Cardiac septum (tissue), 1 donor: ENCODE measurements around the gene MYBPC3. TPM values are rescaled to one million over a fixed set of nuclear protein-coding genes. Genes with fewer than 3 reads are reported as not detected.
A peak's percentile ranks its signal among the peaks of the same experiment; 100 is the strongest.
"Not testable (repeated sequence)": the region's sequence is repeated elsewhere in the genome, so short reads cannot be mapped to it uniquely, and the experiment has no call there.

ENCODE experiments used
- DNase-seq: peaks from one replicate; pipeline ENCODE4 v3.0.0-alpha.2; 2020; ENCODE audit warnings: low spot score
- intact Hi-C: fragments of 100-400 bp; cut with DNase I; formaldehyde crosslinking; loops from one replicate; pipeline ENCODE4 v1.14.0; 2022
- total RNA-seq: library from RNA; stranded (reverse); fragmentation: NEBNext Ultra II Directional; extraction: Animal tissue kit (Norgen Biotek cat#: 25700); gene quantifications from one replicate; pipeline ENCODE4 v1.2.1, GENCODE V29; 2021
- donor health status: DM: no; HTN: no; CAD: no.

MYBPC3 gene
- total RNA-seq, 1 donor from 2014 or later: 1,860 TPM

DNA sequence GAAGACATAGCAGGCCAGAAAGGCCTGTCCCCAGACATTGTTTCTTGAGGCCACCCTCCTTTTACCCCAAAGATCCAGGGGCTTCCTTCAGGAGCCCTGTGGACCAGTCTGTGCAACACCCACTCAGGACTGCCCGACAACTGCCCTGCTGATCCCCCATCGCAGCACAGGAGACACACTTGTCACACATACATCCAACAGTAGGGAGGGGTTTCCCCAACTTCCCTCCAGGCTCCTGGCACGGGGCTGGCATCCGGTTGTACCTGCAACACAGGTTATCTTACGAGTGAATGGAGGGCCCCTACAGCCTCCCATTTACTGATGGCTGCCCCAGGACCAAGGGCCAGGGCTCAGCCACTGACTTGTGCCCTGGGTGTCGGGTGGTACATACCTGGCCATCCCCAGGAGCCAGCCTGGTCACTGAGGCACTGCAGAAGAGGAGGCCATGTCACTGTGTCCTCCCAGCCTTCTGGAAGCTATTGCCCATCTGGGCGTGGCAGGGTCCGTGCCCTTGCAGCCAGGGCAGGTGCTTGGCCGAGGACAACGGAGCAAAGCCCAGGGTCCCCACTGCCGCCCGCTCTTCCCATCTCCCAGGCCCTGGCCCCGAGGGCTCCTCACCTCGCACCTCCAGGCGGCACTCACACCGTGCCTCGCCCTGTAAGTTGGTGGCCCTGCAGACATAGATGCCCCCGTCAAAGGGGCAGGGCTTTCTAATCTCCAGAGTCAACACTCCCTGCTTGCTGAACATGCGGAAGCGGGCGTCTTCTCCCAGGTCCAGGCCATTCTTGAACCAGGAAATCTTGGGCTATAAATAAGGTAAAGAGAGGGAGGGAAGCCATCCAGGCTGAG, 20.8 kb downstream of the MYBPC3 start:
- no peak for DNase-seq
- intact Hi-C loops: no loop called here

DNA sequence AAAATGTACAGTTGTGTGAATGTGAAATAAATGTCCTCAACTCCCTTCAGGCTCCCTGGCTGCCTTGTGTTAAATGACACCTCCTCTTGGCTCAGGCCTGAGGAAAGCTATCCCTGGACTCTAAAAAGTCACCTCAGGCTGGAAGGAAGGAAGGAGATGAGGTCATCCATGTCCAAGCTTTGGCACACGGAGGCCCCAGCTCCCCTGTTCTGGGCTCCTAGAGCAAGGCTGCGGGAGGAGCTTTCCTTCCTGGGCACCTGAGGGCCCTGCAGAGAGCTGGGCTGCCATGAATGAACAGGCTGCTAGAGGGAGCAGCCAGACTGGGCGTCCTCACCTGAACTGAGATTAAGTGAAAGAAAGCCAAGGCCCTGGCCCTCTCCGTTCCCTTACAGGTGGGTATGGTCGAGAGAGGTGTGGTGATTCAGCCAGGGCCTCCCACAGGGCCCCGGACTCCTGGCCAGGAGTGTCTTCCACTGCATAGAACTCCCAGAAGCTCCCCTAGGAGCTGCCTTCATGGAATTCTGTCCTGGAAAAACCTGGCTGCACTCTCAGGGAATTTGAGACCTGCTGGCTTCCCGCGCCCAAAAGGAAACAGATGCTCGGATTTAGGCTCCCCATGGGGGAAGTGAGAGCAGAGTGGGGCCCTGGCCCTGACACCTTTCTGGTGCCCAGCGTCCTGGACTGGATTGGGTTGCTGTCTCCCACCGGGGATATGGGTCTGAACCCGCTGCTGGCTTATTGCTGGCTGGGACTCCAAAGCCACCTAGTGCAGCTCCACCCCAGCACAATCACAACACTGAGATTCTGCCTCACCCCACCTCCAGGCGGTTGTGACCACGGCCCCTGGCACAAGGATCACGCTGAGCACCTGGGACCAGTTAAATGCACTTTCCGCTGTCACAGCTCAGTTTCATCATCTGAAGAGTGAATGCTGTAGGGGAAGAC, 22.2 kb downstream of the MYBPC3 start:
- intact Hi-C loops: no loop called here
- DNase-seq: no peak

DNA sequence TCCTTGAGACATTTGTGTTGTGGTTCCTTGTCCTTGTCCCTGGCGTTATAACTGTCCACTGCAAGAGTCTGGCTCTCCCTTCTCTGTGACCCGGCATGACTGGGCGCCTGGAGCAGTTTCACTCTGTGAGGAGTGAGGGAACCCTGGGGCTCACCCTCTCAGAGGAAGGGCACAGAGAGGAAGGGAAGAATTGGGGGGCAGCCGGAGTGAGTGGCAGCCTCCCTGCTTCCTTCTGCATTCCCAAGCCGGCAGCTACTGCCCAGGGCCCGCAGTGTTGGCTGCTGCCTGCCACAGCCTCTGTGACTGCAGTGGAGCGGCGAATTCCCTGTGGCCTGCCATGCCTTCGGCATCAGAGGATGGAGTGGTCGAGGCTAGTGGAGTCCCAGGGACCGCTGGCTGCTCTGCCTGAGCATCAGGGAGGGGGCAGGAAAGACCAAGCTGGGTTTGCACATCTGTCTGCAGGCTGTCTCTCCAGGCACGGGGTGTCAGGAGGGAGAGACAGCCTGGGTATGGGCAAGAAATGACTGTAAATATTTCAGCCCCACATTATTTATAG, 23.0 kb downstream of the MYBPC3 start:
- no peak for DNase-seq
- intact Hi-C loops: no loop called here

DNA sequence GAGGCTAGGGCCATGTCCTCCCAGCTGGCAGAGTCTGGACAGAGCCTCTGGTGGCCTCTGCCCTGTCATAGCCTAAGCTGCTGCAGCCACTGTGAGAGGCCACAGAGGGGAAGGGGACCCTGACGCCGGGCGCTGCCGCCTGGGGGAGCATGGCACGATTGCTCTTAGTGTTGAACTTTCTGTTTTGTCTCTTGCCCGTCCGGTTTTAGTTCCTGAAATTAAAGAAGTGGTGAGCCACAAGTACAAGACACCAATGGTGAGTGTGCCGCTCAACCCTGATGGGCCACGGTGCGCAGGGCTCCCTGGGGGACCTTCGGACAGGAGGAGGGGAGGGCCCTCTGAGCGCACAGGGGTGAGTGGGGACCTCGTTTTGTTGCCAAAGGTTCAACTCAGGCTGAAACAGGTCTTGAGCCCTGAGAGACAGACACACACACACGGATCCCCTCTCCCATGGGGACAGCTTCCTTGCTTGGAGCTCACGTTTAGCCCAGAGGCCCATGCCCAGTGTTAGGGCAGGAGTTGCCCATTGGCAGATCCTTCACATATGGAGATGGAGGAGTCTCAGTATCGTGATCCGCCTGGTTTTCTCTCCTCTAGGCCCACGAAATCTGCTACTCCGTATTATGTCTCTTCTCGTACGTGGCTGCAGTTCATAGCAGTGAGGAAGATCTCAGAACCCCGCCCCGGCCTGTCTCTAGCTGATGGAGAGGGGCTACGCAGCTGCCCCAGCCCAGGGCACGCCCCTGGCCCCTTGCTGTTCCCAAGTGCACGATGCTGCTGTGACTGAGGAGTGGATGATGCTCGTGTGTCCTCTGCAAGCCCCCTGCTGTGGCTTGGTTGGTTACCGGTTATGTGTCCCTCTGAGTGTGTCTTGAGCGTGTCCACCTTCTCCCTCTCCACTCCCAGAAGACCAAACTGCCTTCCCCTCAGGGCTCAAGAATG, 23.8 kb downstream of the MYBPC3 start:
- intact Hi-C loops: no loop called here
- no peak for DNase-seq

DNA sequence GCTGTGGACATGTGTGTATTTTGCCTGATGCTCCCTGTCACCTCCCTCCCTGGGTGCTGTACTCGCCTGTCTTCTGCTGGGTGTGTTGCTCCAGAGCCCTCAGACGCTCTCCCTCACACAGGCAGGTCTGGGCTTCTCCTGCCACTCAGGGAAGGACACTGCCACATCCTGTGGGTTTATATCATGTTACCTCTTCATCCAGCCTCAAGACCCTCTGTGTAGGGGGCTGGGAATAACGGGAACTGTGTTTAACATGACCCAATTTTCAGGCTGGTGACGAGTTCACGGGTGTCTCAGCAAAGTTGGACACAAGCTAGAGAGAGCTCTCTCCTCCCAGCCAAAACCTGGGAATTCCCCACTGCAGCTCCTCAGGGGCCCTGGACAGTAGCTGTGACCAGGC, 24.6 kb downstream of the MYBPC3 start:
- intact Hi-C loops: no loop called here
- no peak for DNase-seq

DNA sequence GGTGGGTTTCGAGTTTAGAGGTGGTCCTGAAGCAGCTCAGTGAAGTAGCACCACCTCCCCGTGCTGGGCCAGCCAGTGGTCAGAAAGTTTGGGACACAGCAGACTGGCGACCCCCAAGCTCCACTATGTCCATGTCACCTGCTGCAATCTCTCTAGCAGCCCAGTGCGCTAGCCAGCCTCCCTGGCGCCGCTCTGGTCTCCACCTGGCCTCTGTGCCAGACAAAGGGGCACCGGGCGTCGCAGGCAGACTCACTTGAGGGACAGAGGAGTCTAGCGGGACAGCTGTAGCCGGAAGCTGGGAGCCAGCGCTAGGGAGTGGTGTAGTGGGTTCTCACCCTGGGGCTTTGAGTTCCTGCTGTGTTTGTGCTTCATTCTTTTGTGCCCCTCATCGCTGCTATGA, 25.5 kb downstream of the MYBPC3 start:
- intact Hi-C loops: no loop called here

DNA sequence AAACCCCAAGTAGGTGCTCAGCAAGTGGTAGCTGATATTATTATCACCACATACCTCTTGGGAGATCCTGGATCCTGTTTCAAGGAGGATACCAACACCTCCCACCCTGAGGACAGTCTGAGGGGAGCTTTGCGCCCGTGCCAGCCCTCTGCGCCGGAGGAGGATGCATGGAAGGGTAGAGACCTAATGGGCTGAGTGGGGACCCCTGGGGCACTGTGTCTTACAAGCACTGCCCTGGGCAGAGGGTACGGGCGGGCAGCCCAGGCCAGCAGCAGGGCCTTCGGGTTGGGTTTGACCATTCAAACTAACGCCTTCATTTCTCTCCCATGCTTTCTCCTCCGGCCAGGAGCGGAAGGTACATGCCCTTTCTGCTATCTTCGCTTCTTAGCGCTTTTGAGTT, 26.3 kb downstream of the MYBPC3 start:
- intact Hi-C loops: no loop called here
- DNase-seq: peak; percentile 72

More for the DNA sequence above, 25.5 kb downstream of the MYBPC3 start:
- DNase-seq: peak; percentile 57

DNA sequence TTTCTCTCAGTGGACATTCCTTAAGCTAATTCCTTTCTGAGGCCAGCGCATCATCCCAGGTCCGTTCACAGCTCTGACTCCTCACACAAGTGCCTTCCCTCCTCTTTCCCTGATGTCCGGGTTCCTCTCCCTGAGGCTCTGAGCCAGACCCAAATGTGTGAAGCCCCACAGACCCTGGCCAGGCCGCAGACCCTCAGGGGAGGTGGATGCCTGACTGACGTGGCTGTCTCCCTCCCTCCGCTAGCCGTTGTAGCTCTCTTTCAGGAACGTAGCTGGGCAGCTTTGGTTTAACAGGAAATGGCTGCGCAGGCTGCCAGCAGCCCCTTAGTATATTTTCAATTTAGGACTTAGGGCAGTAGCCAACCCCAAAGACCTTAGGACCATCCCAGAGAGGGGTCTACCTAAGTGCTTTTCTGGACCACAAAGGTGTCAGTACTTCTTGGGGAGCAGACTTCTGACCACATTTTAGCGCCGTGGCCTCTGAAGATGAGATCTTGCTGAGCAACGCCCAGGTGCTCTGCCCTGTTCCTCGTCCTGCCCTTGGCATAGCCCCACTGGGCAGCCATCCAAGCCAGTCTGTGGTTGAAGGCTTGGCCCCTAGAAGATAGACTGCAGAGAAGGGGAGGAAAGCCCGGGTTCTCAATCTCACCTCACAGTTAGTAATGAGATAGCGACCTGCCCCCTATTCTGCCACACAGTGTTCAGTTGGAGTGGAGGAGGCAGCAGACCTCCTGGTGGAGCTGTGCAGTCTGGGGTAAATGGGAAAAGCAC, 27.0 kb downstream of the MYBPC3 start:
- intact Hi-C loops: no loop called here
- DNase-seq: peak; percentile 66

DNA sequence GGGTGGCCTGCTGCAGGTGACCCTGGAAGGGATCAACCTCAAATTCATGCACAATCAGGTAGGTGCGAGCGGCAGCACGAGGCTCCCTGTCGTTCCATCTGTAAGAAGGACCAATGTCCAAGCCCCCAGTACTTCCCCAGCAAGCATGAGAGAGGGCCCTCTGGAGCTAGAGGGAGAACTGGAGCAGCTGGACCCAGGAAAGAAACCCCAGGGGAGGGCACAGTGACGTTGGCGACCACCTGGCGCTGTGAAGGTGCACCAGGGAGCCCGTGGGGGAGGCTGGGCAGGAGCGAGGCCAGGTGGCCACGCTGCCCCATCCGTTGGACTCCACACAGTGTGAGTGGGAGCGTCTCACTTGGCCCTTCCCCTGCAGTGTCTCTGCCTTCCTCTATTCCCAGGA, 28.0 kb downstream of the MYBPC3 start:
- DNase-seq: peak; percentile 68
- intact Hi-C loops: loop anchor here (5.0 kb wide), 1 partner anchor 47 kb away; no protein-coding TSS in a partner anchor

DNA sequence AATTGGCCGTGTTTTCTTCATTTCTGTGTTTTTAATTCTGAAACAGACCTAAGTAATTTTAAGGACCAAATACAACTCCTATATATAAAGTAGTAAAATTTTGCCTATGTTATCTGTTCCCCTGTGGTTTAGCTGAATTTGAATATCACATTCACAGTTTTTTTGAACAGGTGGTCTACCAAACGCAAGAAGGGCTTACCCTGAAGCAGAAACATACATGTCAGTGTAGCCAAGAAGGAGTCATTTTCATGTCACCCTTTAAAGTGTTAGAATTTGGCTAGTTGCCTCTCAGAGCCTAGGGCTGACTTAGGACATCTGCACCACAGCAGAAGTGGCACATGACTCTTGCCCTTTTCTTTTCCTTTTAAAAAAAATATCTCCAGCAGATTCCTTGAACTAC, 34.3 kb downstream of the MYBPC3 start:
- intact Hi-C loops: no loop called here
- peak; percentile 31 for DNase-seq

DNA sequence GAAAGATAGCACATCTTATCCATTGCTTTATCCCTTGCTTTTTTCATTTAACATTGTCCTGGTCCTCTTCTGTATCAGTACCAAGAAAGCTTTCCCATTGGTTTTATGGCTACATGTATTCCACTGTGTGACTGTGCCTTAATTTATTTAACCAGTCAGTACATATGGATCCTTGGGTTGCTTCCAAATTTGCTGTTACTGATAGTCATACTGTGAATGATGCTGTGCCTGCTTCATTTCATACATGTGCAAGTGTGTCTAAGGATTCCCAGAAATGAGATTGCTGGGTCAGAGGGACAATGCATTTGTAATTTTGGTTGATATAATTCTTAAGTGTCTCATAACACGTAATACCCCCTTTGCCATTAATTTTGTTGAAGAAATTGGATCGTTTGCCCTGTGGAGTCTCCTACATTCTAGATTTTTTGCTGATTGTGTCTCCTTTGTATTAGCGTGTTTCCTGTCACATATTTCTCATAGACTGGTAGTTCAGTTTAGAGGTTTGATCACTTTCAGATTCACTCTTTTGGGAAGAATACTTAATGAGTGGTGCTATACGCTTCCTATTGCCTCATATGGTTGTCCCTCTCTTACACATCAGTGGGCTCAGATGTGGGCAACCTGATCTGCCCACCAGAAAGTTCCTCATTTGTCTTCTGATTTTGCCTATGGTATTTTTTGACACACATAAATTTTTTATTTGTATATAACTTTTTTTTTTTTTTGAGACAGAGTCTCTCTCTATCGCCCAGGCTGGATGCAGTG, 35.3 kb downstream of the MYBPC3 start:
- intact Hi-C loops: no loop called here
- peak; percentile 6 for DNase-seq

DNA sequence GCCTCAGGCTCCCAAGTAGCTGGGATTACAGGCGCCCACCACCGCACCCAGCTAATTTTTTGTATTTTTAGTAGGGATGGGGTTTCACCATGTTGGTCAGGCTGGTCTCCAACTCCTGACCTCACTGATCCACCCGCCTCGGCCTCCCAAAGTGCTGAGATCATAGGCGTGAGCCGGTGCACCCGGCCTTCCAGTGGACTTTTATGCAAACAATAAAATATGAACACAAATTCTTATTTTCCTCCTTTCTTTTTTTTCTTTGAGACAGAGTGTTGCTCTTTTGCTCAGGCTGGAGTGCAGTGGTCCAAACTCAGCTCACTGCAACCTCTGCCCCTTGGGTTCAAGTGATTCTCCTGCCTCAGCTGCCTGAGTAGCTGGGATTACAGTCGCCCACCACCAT, 36.0 kb downstream of the MYBPC3 start:
- intact Hi-C loops, DNase-seq: not testable (repeated sequence)

DNA sequence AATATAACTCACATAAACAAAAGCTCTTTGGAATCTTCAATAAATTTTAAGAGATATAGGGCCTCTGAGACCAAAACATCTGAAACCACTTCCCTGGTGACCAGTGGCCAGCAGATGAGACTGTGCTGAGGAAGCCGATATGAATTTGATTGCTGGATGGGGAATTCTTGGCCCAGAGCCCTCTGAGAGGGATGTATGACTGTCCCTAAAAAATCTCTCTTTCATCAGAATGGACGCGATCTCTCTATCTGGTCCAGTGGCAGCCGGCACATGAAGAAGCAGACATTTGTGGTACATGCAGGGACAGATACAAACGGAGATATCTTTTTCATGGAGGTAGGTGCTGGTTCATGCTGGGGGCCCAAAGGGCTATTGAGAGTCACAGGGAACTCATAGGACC, 37.5 kb downstream of the MYBPC3 start:
- peak; percentile 9 for DNase-seq
- intact Hi-C loops: no loop called here

DNA sequence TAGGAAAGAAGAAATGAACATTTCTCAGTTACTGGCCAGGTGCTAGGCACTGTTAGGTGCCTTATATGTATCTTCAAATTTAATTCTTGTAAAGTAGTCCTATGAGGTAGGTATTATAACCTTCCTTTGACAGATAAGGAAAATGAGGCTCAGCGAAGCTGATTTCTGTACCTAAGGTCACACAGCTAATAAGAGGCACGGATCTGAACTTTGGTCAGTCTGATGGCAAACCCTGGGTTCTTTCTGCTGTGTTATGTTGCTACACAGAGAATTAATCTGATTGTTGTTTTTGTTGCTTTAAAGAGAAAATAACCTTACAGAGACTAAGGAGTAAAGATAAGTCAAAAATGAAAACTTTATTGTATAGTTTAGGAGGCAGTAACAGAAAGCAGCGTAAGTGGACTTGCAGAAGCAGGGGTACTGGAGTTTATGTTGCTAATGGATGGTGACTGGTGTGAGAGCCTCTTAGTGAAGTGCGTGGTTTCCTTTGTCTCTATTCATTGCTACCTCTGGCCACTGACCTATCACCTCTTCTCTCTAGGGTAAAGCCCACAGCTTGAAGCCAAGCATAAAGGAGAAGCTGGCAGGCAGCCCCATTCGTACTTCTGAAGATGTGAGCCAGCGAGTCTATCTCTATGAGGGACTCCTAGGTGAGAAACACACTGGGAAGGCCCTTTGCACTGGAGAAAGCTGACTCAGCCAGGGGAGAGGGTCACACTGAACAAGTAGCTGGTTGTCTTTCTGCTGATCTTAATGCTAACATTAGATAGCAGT, 44.3 kb downstream of the MYBPC3 start:
- intact Hi-C loops: loop anchor here (5.0 kb wide), 1 partner anchor 36 kb away; the partner anchor contains the start of gene MADD
- peak; percentile 35 for DNase-seq

DNA sequence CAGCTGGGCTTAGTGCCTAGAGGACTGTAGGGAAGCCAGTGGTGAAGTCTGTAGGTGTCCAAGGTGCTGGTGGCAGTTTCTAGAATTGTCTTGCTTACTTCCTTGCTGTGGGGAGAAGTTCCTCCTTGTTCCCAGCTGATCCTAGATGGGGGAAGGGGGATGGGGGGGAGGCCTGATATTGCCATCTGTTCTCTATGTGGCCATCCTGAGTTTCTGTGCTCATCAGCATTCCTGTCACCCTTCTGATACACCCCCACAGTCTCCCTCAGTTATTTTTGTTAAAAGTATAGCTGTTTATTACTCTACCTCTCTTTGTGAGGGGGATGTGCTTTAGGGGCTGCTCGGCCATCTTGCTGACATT, 46.0 kb downstream of the MYBPC3 start:
- peak; percentile 29 for DNase-seq
- intact Hi-C loops: loop anchor here (5.0 kb wide), 1 partner anchor 34 kb away; the partner anchor contains the start of gene MADD

DNA sequence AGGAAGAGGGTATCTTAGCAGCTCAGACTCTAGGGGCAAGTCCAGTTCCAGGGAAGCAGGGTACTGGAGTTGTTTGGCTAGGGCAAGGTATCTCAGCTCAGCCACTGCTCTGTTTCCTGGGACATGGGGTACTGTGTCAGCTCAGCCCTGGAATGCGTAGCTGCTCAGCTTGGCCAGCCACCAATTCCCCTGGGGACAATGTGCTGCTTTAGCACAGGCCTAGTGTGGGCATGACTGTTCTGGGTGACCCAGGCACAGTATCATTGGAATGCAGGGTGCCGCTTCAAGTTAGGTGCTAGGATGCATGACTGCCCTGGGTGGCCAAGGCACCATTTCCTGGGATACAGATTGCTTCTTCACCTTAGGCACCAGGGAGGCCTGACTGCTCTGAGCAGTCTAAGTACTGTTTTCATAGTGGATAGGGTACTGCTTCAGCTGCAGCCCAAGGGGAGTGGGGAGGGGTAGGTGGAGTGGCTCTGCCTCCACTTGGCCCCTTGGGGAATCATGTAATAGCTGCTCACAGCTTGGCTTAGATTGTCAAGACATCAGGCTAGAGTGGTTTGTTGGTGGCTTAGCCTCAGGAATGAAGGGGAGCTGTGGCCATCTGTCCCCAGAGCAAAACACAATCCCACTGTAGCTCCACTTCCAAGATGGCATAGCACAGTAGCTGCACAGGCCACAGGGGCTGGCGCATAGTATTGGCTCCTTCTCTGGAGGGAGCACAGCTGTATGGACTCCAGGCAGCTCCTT, 46.6 kb downstream of the MYBPC3 start:
- intact Hi-C loops: loop anchor here (5.0 kb wide), 1 partner anchor 34 kb away; the partner anchor contains the start of gene MADD
- peak; percentile 86 for DNase-seq
